Cortex of kidney (tissue), 1 donor: ENCODE data around the gene CEND1.

Experiments used
- DNase-seq: peaks from one replicate; lab custom pipeline; 2025; lab: John Stamatoyannopoulos, UW

Gene CEND1

GRCh38 chr11:777288-778255, 12.3 kb downstream of the CEND1 start, which contains the start of gene GATD1:
TSS of gene GATD1 (minus strand) at chr11:777487. CDS start at chr11:777462, 25 bp downstream.
- peak; percentile 60 for DNase-seq

GRCh38 chr11:776561-777287, 13.2 kb downstream of the CEND1 start:
- no peak for DNase-seq

GRCh38 chr11:776263-776560, 13.7 kb downstream of the CEND1 start:
- no peak for DNase-seq

GRCh38 chr11:774873-775592, 14.9 kb downstream of the CEND1 start:
- no peak for DNase-seq

GRCh38 chr11:773830-774229, 16.1 kb downstream of the CEND1 start:
- DNase-seq, result no peak

GRCh38 chr11:773425-773824, 16.5 kb downstream of the CEND1 start:
- DNase-seq, result no peak

GRCh38 chr11:772429-773390, 17.2 kb downstream of the CEND1 start:
- no peak for DNase-seq

- DNase-seq, result no peak
These were observed 18.2 kb downstream of the CEND1 start for GRCh38 chr11:771617-772204.

GRCh38 chr11:770642-771616, 19.0 kb downstream of the CEND1 start:
- no peak for DNase-seq

- DNase-seq, result no peak
These were observed 19.8 kb downstream of the CEND1 start for GRCh38 chr11:769887-770641.

- DNase-seq, result no peak
These were observed 22.7 kb downstream of the CEND1 start for GRCh38 chr11:767238-767637.

GRCh38 chr11:766936-767210, 23.0 kb downstream of the CEND1 start:
- DNase-seq, result no peak

GRCh38 chr11:766106-766935, 23.6 kb downstream of the CEND1 start:
- DNase-seq, result no peak

- DNase-seq, result no peak
These were observed 24.1 kb downstream of the CEND1 start for GRCh38 chr11:765802-766091.

GRCh38 chr11:765025-765801, 24.7 kb downstream of the CEND1 start:
- no peak for DNase-seq

GRCh38 chr11:764322-765024, 25.4 kb downstream of the CEND1 start:
- DNase-seq, result no peak
